Ishikawa (cell line): ENCODE data around the gene BPIFA3.

Source experiments
- CEBPB ChIP-seq: IDR thresholded peaks from 2 replicates; pipeline ENCODE4 v1.6.1; 2012
- CREB1 ChIP-seq: IDR thresholded peaks from 2 replicates; pipeline ENCODE4 v1.6.1; 2012; ENCODE audit warnings: low read depth
- EGR1 ChIP-seq: IDR thresholded peaks from 2 replicates; pipeline ENCODE4 v1.6.1; 2012
- EP300 ChIP-seq: IDR thresholded peaks from 2 replicates; pipeline ENCODE4 v1.6.1; 2012; ENCODE audit warnings: borderline replicate concordance
- FOXM1 ChIP-seq: IDR thresholded peaks from 2 replicates; pipeline ENCODE4 v1.6.1; 2012; ENCODE audit warnings: low read depth, borderline replicate concordance
- NFIC ChIP-seq: IDR thresholded peaks from 2 replicates; pipeline ENCODE4 v1.6.1; 2012
- RAD21 ChIP-seq: IDR thresholded peaks from 2 replicates; pipeline ENCODE4 v1.6.1; 2012; ENCODE audit warnings: low read depth
- TAF1 ChIP-seq: IDR thresholded peaks from 2 replicates; pipeline ENCODE4 v1.6.1; 2012; ENCODE audit warnings: low read depth, mild to moderate bottlenecking
- TCF12 ChIP-seq: IDR thresholded peaks from 2 replicates; pipeline ENCODE4 v1.6.1; 2012; ENCODE audit warnings: low read depth
- TEAD4 ChIP-seq: IDR thresholded peaks from 2 replicates; pipeline ENCODE4 v1.6.1; 2012
- YY1 ChIP-seq: IDR thresholded peaks from 2 replicates; pipeline ENCODE4 v1.6.1; 2012; ENCODE audit warnings: low read depth
- ZBTB7A ChIP-seq: IDR thresholded peaks from 2 replicates; pipeline ENCODE4 v1.6.1; 2012; ENCODE audit warnings: low read depth
- TF ChIP-seq, protein P1 (sequence below): IDR thresholded peaks from 2 replicates; pipeline ENCODE4 v1.6.1; 2012; ENCODE audit warnings: low read depth, mild to moderate bottlenecking
- TF ChIP-seq, protein P2 (sequence below): IDR thresholded peaks from 2 replicates; pipeline ENCODE4 v1.6.1; 2012
- TF ChIP-seq, protein P3 (sequence below): IDR thresholded peaks from 2 replicates; pipeline ENCODE4 v1.6.1; 2012

Gene BPIFA3

DNA sequence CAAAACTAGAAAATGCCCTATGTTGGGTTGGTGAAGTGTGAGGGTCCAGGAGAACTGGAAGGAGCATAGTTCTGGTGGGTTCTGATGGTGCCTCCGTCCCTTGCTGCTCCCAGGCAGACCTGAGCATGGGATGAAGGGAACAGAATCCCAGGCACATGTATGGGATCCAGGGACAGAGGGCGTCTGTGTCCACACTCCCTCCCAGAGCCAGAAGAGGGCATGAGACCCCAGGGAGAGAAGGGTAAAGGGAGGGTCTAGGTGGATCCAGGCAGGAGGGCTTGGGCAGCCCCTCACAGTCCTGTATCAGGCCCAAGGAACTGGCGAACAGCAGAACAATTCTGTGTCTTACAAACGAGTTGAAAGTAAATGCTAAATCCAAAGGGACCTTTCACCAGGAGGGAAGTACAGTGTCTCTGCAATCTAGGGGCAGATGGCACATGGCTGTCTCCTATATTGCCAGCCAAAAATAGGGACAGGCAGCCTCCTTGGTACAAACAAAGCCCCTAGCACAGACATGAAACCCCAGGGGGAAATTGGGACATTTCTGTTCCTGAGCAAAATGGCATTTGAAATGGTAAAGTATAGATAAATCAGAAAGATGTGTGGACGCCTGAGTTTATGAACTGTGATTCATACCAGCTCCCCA, 16.1 kb downstream of the BPIFA3 start:
- TF ChIP-seq NFIC (no peak), TEAD4 (no peak), TAF1 (no peak)

DNA sequence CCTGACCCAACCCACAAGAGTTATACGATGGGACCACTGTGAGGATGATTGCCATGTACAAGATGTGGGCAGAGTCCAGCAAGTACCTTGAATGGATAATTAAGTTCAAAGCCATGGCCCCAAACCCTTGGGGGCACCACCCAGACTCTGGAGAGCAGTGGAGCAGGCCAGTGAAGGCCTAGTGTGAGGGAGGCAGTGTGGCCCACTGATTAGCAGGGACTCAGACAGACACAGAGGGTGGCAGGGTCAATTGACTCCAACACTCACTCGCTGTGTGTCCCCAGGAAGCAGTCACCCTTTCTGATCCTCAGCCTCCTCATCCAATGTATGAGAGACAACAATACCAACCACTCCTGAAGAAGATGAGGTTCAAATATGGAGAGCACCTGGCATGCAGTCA, 16.9 kb downstream of the BPIFA3 start:
- TF ChIP-seq RAD21, result no peak
- TF ChIP-seq FOXM1, result no peak
- TF ChIP-seq TAF1, result no peak
- TF ChIP-seq CREB1, result no peak
- TF ChIP-seq EP300, result no peak
- no peak for TF ChIP-seq TEAD4
- TF ChIP-seq, protein P1, sequence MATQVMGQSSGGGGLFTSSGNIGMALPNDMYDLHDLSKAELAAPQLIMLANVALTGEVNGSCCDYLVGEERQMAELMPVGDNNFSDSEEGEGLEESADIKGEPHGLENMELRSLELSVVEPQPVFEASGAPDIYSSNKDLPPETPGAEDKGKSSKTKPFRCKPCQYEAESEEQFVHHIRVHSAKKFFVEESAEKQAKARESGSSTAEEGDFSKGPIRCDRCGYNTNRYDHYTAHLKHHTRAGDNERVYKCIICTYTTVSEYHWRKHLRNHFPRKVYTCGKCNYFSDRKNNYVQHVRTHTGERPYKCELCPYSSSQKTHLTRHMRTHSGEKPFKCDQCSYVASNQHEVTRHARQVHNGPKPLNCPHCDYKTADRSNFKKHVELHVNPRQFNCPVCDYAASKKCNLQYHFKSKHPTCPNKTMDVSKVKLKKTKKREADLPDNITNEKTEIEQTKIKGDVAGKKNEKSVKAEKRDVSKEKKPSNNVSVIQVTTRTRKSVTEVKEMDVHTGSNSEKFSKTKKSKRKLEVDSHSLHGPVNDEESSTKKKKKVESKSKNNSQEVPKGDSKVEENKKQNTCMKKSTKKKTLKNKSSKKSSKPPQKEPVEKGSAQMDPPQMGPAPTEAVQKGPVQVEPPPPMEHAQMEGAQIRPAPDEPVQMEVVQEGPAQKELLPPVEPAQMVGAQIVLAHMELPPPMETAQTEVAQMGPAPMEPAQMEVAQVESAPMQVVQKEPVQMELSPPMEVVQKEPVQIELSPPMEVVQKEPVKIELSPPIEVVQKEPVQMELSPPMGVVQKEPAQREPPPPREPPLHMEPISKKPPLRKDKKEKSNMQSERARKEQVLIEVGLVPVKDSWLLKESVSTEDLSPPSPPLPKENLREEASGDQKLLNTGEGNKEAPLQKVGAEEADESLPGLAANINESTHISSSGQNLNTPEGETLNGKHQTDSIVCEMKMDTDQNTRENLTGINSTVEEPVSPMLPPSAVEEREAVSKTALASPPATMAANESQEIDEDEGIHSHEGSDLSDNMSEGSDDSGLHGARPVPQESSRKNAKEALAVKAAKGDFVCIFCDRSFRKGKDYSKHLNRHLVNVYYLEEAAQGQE, result no peak
- no peak for TF ChIP-seq EGR1
- no peak for TF ChIP-seq ZBTB7A

DNA sequence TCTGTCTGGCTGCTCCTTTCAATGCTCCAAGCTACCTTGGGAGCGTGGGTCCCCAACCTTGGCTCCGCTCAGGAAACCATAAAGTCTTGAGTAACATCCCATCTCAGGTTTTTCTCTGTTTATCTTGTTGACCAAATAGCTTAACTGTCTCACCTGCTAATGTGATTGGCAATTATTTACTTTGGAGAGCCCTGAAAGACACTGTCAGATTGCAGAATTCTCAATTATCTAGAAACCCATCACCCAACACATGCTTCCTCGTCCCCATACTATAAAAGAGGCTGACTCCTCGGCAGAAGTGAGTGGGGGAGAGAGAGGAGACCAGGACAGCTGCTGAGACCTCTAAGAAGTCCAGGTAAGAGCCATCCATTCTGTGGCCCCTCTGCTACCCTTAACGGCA, 18.5 kb downstream of the BPIFA3 start, which contains the start of gene BPIFA1:
TSS of gene BPIFA1 (plus strand) at position 301 of the 400 bp plus-strand sequence. CDS start 1,716 bp downstream, outside the sequence.
- TF ChIP-seq RAD21, result no peak
- no peak for TF ChIP-seq EP300
- no peak for TF ChIP-seq TAF1
- no peak for TF ChIP-seq TCF12
- no peak for TF ChIP-seq YY1
- TF ChIP-seq ZBTB7A, result no peak
- TF ChIP-seq, protein P2, sequence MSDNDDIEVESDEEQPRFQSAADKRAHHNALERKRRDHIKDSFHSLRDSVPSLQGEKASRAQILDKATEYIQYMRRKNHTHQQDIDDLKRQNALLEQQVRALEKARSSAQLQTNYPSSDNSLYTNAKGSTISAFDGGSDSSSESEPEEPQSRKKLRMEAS, result no peak
- TF ChIP-seq FOXM1, result no peak
- TF ChIP-seq, protein P3, sequence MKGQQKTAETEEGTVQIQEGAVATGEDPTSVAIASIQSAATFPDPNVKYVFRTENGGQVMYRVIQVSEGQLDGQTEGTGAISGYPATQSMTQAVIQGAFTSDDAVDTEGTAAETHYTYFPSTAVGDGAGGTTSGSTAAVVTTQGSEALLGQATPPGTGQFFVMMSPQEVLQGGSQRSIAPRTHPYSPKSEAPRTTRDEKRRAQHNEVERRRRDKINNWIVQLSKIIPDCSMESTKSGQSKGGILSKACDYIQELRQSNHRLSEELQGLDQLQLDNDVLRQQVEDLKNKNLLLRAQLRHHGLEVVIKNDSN, result no peak
- no peak for TF ChIP-seq CEBPB
- TF ChIP-seq TEAD4, result no peak
- TF ChIP-seq, protein P1, result no peak
- no peak for TF ChIP-seq EGR1
- TF ChIP-seq NFIC, result no peak
- TF ChIP-seq CREB1, result no peak

DNA sequence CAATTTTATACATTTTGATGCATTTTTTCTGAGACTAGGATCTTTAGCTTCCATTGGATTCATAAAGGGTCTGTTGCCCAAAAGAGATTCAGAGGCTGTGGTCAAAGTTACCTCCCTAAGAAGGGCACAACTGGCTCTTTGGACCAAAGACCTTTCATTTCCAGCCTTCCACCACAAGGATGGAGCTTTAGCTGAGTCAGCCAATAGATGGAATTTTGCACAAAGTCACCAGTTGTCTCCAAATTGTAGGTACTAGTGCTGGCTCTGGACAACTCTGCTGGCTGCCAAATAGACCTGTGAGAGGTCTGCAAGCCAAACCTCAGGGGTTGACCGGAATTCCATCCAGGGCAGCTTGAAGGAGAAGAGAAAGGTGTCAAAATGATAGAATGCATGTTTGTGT, 19.2 kb downstream of the BPIFA3 start:
- TF ChIP-seq YY1 (no peak), CREB1 (no peak), TAF1 (no peak), NFIC (no peak), CEBPB (no peak), FOXM1 (no peak)
- TF ChIP-seq, protein P2, result no peak

DNA sequence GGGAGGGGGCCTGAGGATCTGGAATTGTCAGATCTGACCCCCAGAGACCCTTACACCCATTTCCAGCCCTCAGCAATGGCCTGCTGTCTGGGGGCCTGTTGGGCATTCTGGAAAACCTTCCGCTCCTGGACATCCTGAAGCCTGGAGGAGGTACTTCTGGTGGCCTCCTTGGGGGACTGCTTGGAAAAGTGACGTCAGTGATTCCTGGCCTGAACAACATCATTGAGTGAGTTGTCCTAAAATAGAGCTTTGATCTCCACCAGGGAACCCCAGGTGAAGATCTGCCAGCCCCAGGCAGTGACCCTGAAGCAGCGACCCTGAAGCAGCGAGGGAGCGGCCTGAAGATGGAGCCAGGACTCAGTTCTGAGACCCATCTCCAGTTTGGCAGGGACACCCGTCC, 20.8 kb downstream of the BPIFA3 start:
- TF ChIP-seq EP300 (no peak), TEAD4 (no peak), CEBPB (no peak), EGR1 (no peak), FOXM1 (no peak), RAD21 (no peak), NFIC (no peak), CREB1 (no peak), ZBTB7A (no peak), TAF1 (no peak)
- TF ChIP-seq, protein P3, result no peak
- TF ChIP-seq, protein P2, result no peak

DNA sequence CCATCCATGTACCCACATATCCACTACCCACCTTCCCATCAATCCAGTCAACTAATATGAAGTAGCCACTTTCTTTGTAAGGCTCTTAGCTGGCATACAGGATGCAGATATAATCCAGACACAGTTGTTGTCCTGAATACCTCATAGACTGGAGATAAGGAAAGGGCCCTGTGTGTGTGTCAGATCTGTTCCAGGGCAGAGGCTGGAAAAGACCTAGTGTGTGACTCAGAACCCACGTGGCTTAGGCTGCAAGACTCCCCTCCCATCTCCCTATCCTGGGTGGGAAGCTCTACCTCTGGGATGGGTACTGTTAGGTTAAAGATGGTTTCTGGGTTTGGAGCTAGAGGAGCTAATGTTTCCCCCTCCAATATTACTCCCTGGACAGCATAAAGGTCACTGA, 22.3 kb downstream of the BPIFA3 start:
- TF ChIP-seq, protein P3, result no peak
- TF ChIP-seq NFIC (no peak), CEBPB (no peak), CREB1 (no peak), YY1 (no peak)
- TF ChIP-seq, protein P1, result no peak
